Kidney epithelial cell (primary cell): ENCODE measurements around the gene CELA2B. TPM values are rescaled to one million over a fixed set of nuclear protein-coding genes. Genes with fewer than 3 reads are reported as not detected.
A peak's percentile ranks its signal among the peaks of the same experiment; 100 is the strongest.

Experiments
- DNase-seq: peaks from one replicate; pipeline ENCODE4 v3.0.0-alpha.2; 2010; ENCODE audit warnings: low read depth
- H3K27me3 ChIP-seq: 2 replicates; pipeline ENCODE4 v1.6.0; 2011; ENCODE audit warnings: low read length; ENCODE audit not compliant: control insufficient read depth, insufficient read depth
- H3K36me3 ChIP-seq: 2 replicates; pipeline ENCODE4 v1.5.1; 2011; ENCODE audit warnings: low read length; ENCODE audit not compliant: control insufficient read depth, insufficient read depth
- H3K4me3 ChIP-seq: 2 replicates; pipeline ENCODE4 v1.5.1; 2011; ENCODE audit warnings: low read depth, mild to moderate bottlenecking, control low read depth, low read length
- CTCF ChIP-seq: IDR thresholded peaks from 2 replicates; pipeline ENCODE4 v1.5.1; 2011; ENCODE audit warnings: mild to moderate bottlenecking, moderate library complexity, low read length, control low read depth, inconsistent platforms; ENCODE audit not compliant: insufficient read depth, poor library complexity, severe bottlenecking
- total RNA-seq: library from RNA; depleted of rRNA; stranded (reverse); fragments of >200 nt; gene quantifications from 2 replicates; pipeline ENCODE4 v1.2.3, GENCODE V29; 2015

Gene CELA2B
- total RNA-seq, 1 donor from 2014 or later: not detected

GRCh38 chr1:15524283-15525049 is 48.6 kb downstream of the CELA2B start:
- Histone ChIP-seq H3K27me3 (no peaks in the 10 kb centered on the region), H3K36me3 (no peaks in the 10 kb centered on the region), H3K4me3 (peak overlapping the region; percentile 82)
- no peak for TF ChIP-seq CTCF
- peak; percentile 75 for DNase-seq

GRCh38 chr1:15525050-15526020 is 49.4 kb downstream of the CELA2B start:
- DNase-seq: no peak
- no peaks in the 10 kb centered on the region for H3K36me3 ChIP-seq
- no peak for TF ChIP-seq CTCF
- peak overlapping the region; percentile 86 for H3K4me3 ChIP-seq
- no peaks in the 10 kb centered on the region for H3K27me3 ChIP-seq

GRCh38 chr1:15526021-15526489 is 50.2 kb downstream of the CELA2B start:
- no peak for TF ChIP-seq CTCF
- H3K36me3 ChIP-seq: no peaks in the 10 kb centered on the region
- H3K27me3 ChIP-seq: no peaks in the 10 kb centered on the region
- no peak for DNase-seq
- peak overlapping the region; percentile 86 for H3K4me3 ChIP-seq

- peak; percentile 23 for TF ChIP-seq CTCF
- peak; percentile 100 for DNase-seq
- no peaks in the 10 kb centered on the region for H3K27me3 ChIP-seq
- H3K4me3 ChIP-seq: peak within 1 kb of the TSS; percentile 86
- H3K36me3 ChIP-seq: no peaks in the 10 kb centered on the region
Measured at GRCh38 chr1:15526490-15527339, 50.8 kb downstream of the CELA2B start, which contains the start of gene DNAJC16. Gene DNAJC16 (plus strand): TSS chr1:15526848. CDS start chr1:15529106, 2,258 bp downstream.

GRCh38 chr1:15531003-15531402 is 55.1 kb downstream of the CELA2B start:
- TF ChIP-seq CTCF: no peak
- H3K36me3 ChIP-seq: no peaks in the 10 kb centered on the region
- no peaks in the 10 kb centered on the region for H3K27me3 ChIP-seq
- DNase-seq: no peak
- no peak overlapping the region for H3K4me3 ChIP-seq
